HepG2 (cell line): ENCODE results near the gene GLG1. TPM values are rescaled to one million over a fixed set of nuclear protein-coding genes. Genes with fewer than 3 reads are reported as not detected.

Experiments used
- DMAP1 ChIP-seq: IDR thresholded peaks from 2 replicates; pipeline ENCODE4 v1.6.1; 2016
- ELK4 ChIP-seq: sonication (generic); formaldehyde crosslinking; IDR thresholded peaks from 2 replicates; pipeline ENCODE4 v1.9.0; 2021; ENCODE audit warnings: missing genetic modification reagents, borderline replicate concordance
- HMGXB4 ChIP-seq, 2 experiments: sonication (generic) in 1 of 2; formaldehyde crosslinking in 1 of 2; IDR thresholded peaks; 2 replicates each; pipeline versions ENCODE4 v1.4.0 to v1.6.1; 2018 to 2020; ENCODE audit warnings: missing genetic modification reagents in 2 of 2, borderline replicate concordance in 1 of 2, low read depth in 1 of 2, mild to moderate bottlenecking in 1 of 2, missing biosample characterization in 1 of 2
- IRX3 ChIP-seq: sonication (generic); formaldehyde crosslinking; IDR thresholded peaks from 2 replicates; pipeline ENCODE4 v1.8.1; 2023; ENCODE audit warnings: mild to moderate bottlenecking, low read depth, missing genetic modification reagents, borderline replicate concordance
- ISX ChIP-seq: sonication (generic); formaldehyde crosslinking; conservative IDR thresholded peaks from 2 replicates; pipeline ENCODE4 v1.5.0; 2020; ENCODE audit warnings: missing genetic modification reagents
- PCBP2 ChIP-seq: fragments of 200-400 bp; formaldehyde crosslinking; optimal IDR thresholded peaks from 2 replicates; pipeline ENCODE3; 2018; ENCODE audit warnings: low read length, low read depth; ENCODE audit not compliant: poor library complexity, severe bottlenecking
- PREB ChIP-seq: sonication (generic); formaldehyde crosslinking; IDR thresholded peaks from 2 replicates; pipeline ENCODE4 v1.4.0; 2020; ENCODE audit warnings: missing genetic modification reagents
- SKI ChIP-seq: fragments of 450-650 bp; IDR thresholded peaks from one replicate; pipeline ENCODE4 v1.6.1; 2018; ENCODE audit warnings: mild to moderate bottlenecking; ENCODE audit not compliant: partially characterized antibody
- SKIL ChIP-seq: sonication (generic); formaldehyde crosslinking; IDR thresholded peaks from 2 replicates; pipeline ENCODE4 v1.8.0; 2022; ENCODE audit warnings: missing genetic modification reagents, mild to moderate bottlenecking, moderate library complexity, borderline replicate concordance
- WIZ ChIP-seq: sonication (generic); formaldehyde crosslinking; IDR thresholded peaks from 2 replicates; pipeline ENCODE4 v1.5.1; 2020; ENCODE audit warnings: mild to moderate bottlenecking, missing genetic modification reagents
- ZFP36 ChIP-seq: fragments of 150-350 bp; IDR thresholded peaks from 2 replicates; pipeline ENCODE4 v1.6.1; 2018; ENCODE audit warnings: borderline replicate concordance, low read length, low read depth; ENCODE audit not compliant: partially characterized antibody
- ZFP36L2 ChIP-seq: sonication (generic); formaldehyde crosslinking; IDR thresholded peaks from 2 replicates; pipeline ENCODE4 v1.4.0; 2020; ENCODE audit warnings: missing genetic modification reagents
- ZNF224 ChIP-seq: sonication (generic); formaldehyde crosslinking; IDR thresholded peaks from 2 replicates; pipeline ENCODE4 v1.5.0; 2020; ENCODE audit warnings: mild to moderate bottlenecking, missing genetic modification reagents
- ZNF234 ChIP-seq: sonication (generic); formaldehyde crosslinking; conservative IDR thresholded peaks from 2 replicates; pipeline ENCODE4 v1.5.1; 2020; ENCODE audit warnings: mild to moderate bottlenecking, missing genetic modification reagents
- ZNF276 ChIP-seq: sonication (generic); formaldehyde crosslinking; IDR thresholded peaks from 2 replicates; pipeline ENCODE4 v1.4.0; 2020; ENCODE audit warnings: mild to moderate bottlenecking, low read depth, missing genetic modification reagents
- ZNF414 ChIP-seq: sonication (generic); formaldehyde crosslinking; IDR thresholded peaks from 2 replicates; pipeline ENCODE4 v1.5.0; 2020; ENCODE audit warnings: missing genetic modification reagents
- ZNF431 ChIP-seq: sonication (generic); formaldehyde crosslinking; IDR thresholded peaks from 2 replicates; pipeline ENCODE4 v1.9.0; 2022; ENCODE audit warnings: missing genetic modification reagents, low read depth, mild to moderate bottlenecking, borderline replicate concordance
- ZNF501 ChIP-seq: sonication (generic); formaldehyde crosslinking; IDR thresholded peaks from 2 replicates; pipeline ENCODE4 v1.5.1; 2020; ENCODE audit warnings: mild to moderate bottlenecking, moderate library complexity, missing genetic modification reagents
- ZNF776 ChIP-seq: sonication (generic); formaldehyde crosslinking; IDR thresholded peaks from 2 replicates; pipeline ENCODE4 v1.4.0; 2020; ENCODE audit warnings: mild to moderate bottlenecking, missing genetic modification reagents
- polyA plus RNA-seq, 8 experiments: library from polyadenylated mRNA; depleted of rRNA in 3 of 8; stranded (reverse) in 7 of 8; unstranded in 1 of 8; fragments of >200 nt; fragmentation: Illumina TruSeq in 4 of 8; extraction: Trizol in 4 of 8; gene quantifications; 2 replicates each; pipeline versions ENCODE4 v1.2.1 to v1.2.3, GENCODE V29; 2011 to 2016; ENCODE audit warnings: low read depth in 4 of 8, missing spikeins in 1 of 8, mixed read lengths in 1 of 8; ENCODE audit not compliant: insufficient read depth in 1 of 8
- total RNA-seq, 5 experiments: library from RNA; depleted of rRNA; stranded (reverse); fragments of >200 nt; fragmentation: Illumina TruSeq; extraction: Trizol; gene quantifications; 2 replicates each; pipeline ENCODE4 v1.2.3, GENCODE V29; 2016; ENCODE audit warnings: low read depth in 1 of 5

GLG1 gene
- total and polyA plus RNA-seq, 2 of the 13 experiments (the other 11 are each of a cell fraction or from before 2014, with no cell fraction given) = 87.7 to 141 TPM

GRCh38 chr16:74606521-74607309, at the start of gene GLG1 (continued):
- TF ChIP-seq PREB (no peak), ZNF414 (CRISPR knock-in tag) (peak; percentile 95; the same call in 1 of the 2 replicates), ZFP36 (no peak), ZNF431 (peak; percentile 34; the same call in 1 of the 2 replicates), ZFP36L2 (CRISPR knock-in tag) (no peak), ZNF234 (peak; percentile 89; the same call in 1 of the 2 replicates), ZNF276 (CRISPR knock-in tag) (no peak; the same call in 1 of the 2 replicates), WIZ (CRISPR knock-in tag) (peak; percentile 96), SKIL (CRISPR knock-in tag) (peak; percentile 75; the same call in 1 of the 2 replicates), ISX (CRISPR knock-in tag) (peak; percentile 90), SKI (no peak), ZNF224 (CRISPR knock-in tag) (peak; percentile 70; the same call in 1 of the 2 replicates), ZNF501 (CRISPR knock-in tag) (peak; percentile 86), ZNF776 (CRISPR knock-in tag) (peak; percentile 96), ELK4 (0 out of 2 replicates have a peak, but pooled peaks have one; percentile 81), DMAP1 (CRISPR knock-in tag) (peak; percentile 94), HMGXB4 (CRISPR knock-in tag; IDR thresholded peaks at IDR 0.05; ENCODE audit: borderline replicate concordance in 1 of 2, low read depth in 1 of 2) (peak; percentile 83 to 88; a peak in 3 of 4 replicates), IRX3 (CRISPR knock-in tag) (no peak), PCBP2 (no peak)
